Ishikawa (cell line): ENCODE measurements around the gene NF1.

Experiments used
- CEBPB ChIP-seq: IDR thresholded peaks from 2 replicates; pipeline ENCODE4 v1.6.1; 2012
- CREB1 ChIP-seq: IDR thresholded peaks from 2 replicates; pipeline ENCODE4 v1.6.1; 2012; ENCODE audit warnings: low read depth
- EGR1 ChIP-seq: IDR thresholded peaks from 2 replicates; pipeline ENCODE4 v1.6.1; 2012
- EP300 ChIP-seq: IDR thresholded peaks from 2 replicates; pipeline ENCODE4 v1.6.1; 2012; ENCODE audit warnings: borderline replicate concordance
- FOXM1 ChIP-seq: IDR thresholded peaks from 2 replicates; pipeline ENCODE4 v1.6.1; 2012; ENCODE audit warnings: low read depth, borderline replicate concordance
- NFIC ChIP-seq: IDR thresholded peaks from 2 replicates; pipeline ENCODE4 v1.6.1; 2012
- RAD21 ChIP-seq: IDR thresholded peaks from 2 replicates; pipeline ENCODE4 v1.6.1; 2012; ENCODE audit warnings: low read depth
- TAF1 ChIP-seq: IDR thresholded peaks from 2 replicates; pipeline ENCODE4 v1.6.1; 2012; ENCODE audit warnings: low read depth, mild to moderate bottlenecking
- TCF12 ChIP-seq: IDR thresholded peaks from 2 replicates; pipeline ENCODE4 v1.6.1; 2012; ENCODE audit warnings: low read depth
- TEAD4 ChIP-seq: IDR thresholded peaks from 2 replicates; pipeline ENCODE4 v1.6.1; 2012
- YY1 ChIP-seq: IDR thresholded peaks from 2 replicates; pipeline ENCODE4 v1.6.1; 2012; ENCODE audit warnings: low read depth
- ZBTB7A ChIP-seq: IDR thresholded peaks from 2 replicates; pipeline ENCODE4 v1.6.1; 2012; ENCODE audit warnings: low read depth
- TF ChIP-seq, protein P1 (sequence below): IDR thresholded peaks from 2 replicates; pipeline ENCODE4 v1.6.1; 2012
- TF ChIP-seq, protein P2 (sequence below): IDR thresholded peaks from 2 replicates; pipeline ENCODE4 v1.6.1; 2012; ENCODE audit warnings: low read depth, mild to moderate bottlenecking
- TF ChIP-seq, protein P3 (sequence below): IDR thresholded peaks from 2 replicates; pipeline ENCODE4 v1.6.1; 2012

NF1 gene

DNA sequence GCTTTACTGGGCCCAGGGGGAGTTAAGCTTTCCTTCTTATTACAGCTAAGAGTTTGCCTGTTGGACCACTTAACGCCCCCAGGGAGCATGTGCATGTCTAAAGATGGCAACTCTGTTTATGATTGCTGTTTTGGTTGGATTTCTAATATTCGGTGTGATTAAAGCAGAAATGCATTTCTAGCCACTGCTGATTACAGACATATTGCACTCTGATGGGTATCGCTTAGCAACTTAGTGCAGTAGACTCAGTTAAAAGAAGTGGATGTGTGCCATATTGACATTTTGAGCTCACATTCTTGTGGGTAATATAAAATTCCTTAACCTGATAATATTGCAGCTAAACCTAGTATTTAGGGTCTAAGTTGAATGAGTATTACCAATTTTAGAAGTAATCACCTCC, 4.2 kb downstream of the NF1 start:
- TF ChIP-seq, protein P1, sequence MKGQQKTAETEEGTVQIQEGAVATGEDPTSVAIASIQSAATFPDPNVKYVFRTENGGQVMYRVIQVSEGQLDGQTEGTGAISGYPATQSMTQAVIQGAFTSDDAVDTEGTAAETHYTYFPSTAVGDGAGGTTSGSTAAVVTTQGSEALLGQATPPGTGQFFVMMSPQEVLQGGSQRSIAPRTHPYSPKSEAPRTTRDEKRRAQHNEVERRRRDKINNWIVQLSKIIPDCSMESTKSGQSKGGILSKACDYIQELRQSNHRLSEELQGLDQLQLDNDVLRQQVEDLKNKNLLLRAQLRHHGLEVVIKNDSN, result no peak
- TF ChIP-seq, protein P2, sequence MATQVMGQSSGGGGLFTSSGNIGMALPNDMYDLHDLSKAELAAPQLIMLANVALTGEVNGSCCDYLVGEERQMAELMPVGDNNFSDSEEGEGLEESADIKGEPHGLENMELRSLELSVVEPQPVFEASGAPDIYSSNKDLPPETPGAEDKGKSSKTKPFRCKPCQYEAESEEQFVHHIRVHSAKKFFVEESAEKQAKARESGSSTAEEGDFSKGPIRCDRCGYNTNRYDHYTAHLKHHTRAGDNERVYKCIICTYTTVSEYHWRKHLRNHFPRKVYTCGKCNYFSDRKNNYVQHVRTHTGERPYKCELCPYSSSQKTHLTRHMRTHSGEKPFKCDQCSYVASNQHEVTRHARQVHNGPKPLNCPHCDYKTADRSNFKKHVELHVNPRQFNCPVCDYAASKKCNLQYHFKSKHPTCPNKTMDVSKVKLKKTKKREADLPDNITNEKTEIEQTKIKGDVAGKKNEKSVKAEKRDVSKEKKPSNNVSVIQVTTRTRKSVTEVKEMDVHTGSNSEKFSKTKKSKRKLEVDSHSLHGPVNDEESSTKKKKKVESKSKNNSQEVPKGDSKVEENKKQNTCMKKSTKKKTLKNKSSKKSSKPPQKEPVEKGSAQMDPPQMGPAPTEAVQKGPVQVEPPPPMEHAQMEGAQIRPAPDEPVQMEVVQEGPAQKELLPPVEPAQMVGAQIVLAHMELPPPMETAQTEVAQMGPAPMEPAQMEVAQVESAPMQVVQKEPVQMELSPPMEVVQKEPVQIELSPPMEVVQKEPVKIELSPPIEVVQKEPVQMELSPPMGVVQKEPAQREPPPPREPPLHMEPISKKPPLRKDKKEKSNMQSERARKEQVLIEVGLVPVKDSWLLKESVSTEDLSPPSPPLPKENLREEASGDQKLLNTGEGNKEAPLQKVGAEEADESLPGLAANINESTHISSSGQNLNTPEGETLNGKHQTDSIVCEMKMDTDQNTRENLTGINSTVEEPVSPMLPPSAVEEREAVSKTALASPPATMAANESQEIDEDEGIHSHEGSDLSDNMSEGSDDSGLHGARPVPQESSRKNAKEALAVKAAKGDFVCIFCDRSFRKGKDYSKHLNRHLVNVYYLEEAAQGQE, result no peak
- TF ChIP-seq CEBPB, result no peak

DNA sequence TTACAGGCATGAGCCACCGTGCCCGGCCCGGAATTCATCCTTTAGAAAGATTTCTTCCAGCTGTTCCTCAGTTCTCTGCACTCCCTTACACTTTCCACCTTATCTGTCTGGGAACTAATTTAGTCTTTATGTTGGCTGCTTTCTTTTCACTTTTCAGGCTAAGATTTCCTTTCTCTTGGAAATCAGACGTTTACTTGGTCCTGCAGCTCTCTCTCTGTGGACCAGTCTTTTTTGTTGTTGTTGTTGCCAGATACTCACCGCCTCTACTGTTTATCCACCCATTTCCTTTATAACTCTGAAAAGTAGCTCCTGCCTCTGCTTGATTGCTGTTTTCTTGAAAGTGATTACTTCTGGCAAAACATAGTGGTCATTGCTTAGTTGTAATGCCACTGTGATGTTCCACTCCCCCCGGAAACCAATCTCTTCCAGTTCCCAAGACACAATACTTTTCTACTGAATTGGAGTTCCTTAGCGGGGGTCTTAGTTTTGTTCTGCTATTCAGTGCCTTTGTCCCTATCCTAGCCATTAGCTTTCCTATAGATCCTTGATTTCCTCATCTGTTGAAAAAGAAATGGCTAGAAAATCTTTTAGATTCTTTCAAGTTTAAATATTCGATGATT, 6.2 kb downstream of the NF1 start:
- TF ChIP-seq, protein P2, result no peak
- TF ChIP-seq TCF12 (no peak), TEAD4 (no peak), EP300 (no peak), RAD21 (no peak), EGR1 (no peak), ZBTB7A (no peak), NFIC (no peak), CREB1 (no peak), CEBPB (no peak), YY1 (no peak), TAF1 (no peak)
- TF ChIP-seq, protein P3, sequence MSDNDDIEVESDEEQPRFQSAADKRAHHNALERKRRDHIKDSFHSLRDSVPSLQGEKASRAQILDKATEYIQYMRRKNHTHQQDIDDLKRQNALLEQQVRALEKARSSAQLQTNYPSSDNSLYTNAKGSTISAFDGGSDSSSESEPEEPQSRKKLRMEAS, result no peak
- TF ChIP-seq, protein P1, result no peak

DNA sequence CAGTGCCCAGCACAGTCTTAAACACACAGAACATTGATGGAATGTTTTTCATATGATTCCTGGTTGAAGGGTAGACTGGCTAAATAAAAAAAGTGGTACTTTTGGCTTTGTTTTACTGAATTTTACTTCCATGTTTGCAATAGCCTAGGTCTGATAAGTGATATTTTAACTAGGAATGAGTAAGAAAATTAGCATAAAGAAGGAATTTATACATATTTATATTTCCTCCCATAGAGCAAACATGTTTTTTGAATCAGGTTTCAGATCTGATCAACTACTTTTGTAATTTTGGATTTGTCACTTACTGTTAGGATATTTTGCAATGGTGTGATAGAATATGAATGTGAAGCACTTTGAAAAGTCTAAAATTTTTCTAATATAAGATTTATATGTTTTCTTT, 7.2 kb downstream of the NF1 start:
- no peak for TF ChIP-seq FOXM1
- no peak for TF ChIP-seq RAD21
- TF ChIP-seq EP300, result no peak
- no peak for TF ChIP-seq CREB1
- TF ChIP-seq CEBPB, result no peak
- TF ChIP-seq, protein P1, result no peak
- TF ChIP-seq TEAD4, result no peak
- no peak for TF ChIP-seq TAF1
- no peak for TF ChIP-seq NFIC
- no peak for TF ChIP-seq TCF12
- TF ChIP-seq ZBTB7A, result no peak
- TF ChIP-seq YY1, result no peak
- no peak for TF ChIP-seq EGR1
- TF ChIP-seq, protein P2, result no peak

DNA sequence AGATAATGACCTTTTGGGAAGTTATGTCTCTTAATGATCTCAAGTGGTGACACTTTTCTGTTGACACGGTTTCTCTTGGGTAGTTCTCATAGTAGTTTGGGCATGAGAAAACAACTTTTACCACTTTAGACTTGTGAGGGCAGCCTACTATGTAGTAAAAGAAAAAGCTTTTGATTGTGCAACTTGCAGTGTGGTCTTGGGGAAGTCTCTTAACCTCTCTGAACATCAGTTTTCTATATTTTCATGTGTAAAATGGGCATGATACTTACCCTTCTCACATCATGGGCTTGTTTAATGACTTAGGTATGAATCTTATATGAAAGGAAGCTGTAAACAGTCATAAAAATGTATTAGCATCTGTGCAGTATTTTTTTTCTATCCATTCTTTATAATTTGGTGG, 11.2 kb downstream of the NF1 start:
- TF ChIP-seq TCF12 (no peak), NFIC (no peak), TAF1 (no peak), CEBPB (no peak), RAD21 (no peak), EP300 (no peak), EGR1 (no peak), YY1 (no peak), FOXM1 (no peak), ZBTB7A (no peak), CREB1 (no peak), TEAD4 (no peak)
- TF ChIP-seq, protein P2, result no peak
- TF ChIP-seq, protein P1, result no peak
- TF ChIP-seq, protein P3, result no peak
